ENCODE data around the gene SNRNP48. TPM values are rescaled to one million over a fixed set of nuclear protein-coding genes. Genes with fewer than 3 reads are reported as not detected.

SNRNP48 gene
- total RNA-seq, 3 donors from 2014 or later (not counting 1 experiment from before 2014, with no cell fraction given): 12.3 to 17.0 (median 14.0) TPM

DNA sequence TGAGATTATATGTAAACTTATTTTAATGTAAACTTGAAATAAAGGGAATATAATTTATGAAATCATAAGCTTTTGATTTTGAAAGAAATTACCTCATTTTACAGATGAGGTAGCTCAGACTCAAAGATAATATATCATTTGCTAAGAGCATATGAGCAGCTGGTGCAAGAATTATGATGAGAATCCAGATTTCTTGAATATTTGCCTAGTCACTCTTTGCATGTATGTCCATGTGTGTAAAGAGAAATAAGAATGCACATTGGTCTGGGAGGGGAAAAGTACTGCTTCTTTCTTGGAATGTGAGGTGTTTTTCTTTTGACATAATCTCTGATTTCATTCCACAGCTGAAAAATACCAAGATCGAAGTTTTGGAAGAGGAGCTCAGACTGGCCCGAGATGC is 11.1 kb upstream of the SNRNP48 start:
- Histone ChIP-seq H3K27ac (ENCODE audit: low read length) (no peak overlapping the region), H3K36me3 (ENCODE audit: control insufficient read depth, insufficient read depth, low read length) (no peaks in the 10 kb centered on the region), H3K4me1 (ENCODE audit: control insufficient read depth, insufficient read depth, low read length) (no peaks in the 10 kb centered on the region), H3K27me3 (ENCODE audit: control insufficient read depth, insufficient read depth, low read length) (no peaks in the 10 kb centered on the region), H3K4me3 (ENCODE audit: low read length) (no peak overlapping the region), H3K9me3 (ENCODE audit: control insufficient read depth, insufficient read depth, low read length) (no peaks in the 10 kb centered on the region)
- intact Hi-C loops (cut with micrococcal nuclease): no loop called here
- no peaks in the 10 kb centered on the region for H3K9me3 Mint-ChIP-seq
- H3K27me3 Mint-ChIP-seq (ENCODE audit: low read depth in 2 of 2): peaks cover 11 to 19% of the 10 kb centered on the region in 2 donors
- WGBS (ENCODE audit: insufficient coverage): 85% methylated on average over 2 of the region's 2 CpGs
- H3K4me1 Mint-ChIP-seq: no peaks in the 10 kb centered on the region
- DNase-seq (no peak), ATAC-seq (no peak)
- TF ChIP-seq, protein P1, sequence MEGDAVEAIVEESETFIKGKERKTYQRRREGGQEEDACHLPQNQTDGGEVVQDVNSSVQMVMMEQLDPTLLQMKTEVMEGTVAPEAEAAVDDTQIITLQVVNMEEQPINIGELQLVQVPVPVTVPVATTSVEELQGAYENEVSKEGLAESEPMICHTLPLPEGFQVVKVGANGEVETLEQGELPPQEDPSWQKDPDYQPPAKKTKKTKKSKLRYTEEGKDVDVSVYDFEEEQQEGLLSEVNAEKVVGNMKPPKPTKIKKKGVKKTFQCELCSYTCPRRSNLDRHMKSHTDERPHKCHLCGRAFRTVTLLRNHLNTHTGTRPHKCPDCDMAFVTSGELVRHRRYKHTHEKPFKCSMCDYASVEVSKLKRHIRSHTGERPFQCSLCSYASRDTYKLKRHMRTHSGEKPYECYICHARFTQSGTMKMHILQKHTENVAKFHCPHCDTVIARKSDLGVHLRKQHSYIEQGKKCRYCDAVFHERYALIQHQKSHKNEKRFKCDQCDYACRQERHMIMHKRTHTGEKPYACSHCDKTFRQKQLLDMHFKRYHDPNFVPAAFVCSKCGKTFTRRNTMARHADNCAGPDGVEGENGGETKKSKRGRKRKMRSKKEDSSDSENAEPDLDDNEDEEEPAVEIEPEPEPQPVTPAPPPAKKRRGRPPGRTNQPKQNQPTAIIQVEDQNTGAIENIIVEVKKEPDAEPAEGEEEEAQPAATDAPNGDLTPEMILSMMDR (IDR thresholded peaks at IDR 0.05): no peak
- no peak overlapping the region for H3K4me3 Mint-ChIP-seq
- no peak overlapping the region for H3K27ac Mint-ChIP-seq
- no peaks in the 10 kb centered on the region for H3K36me3 Mint-ChIP-seq

DNA sequence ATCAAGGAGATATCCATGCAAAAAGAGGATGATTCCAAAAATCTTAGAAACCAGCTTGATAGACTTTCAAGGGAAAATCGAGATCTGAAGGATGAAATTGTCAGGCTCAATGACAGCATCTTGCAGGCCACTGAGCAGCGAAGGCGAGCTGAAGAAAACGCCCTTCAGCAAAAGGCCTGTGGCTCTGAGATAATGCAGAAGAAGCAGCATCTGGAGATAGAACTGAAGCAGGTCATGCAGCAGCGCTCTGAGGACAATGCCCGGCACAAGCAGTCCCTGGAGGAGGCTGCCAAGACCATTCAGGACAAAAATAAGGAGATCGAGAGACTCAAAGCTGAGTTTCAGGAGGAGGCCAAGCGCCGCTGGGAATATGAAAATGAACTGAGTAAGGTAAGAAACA is 10.1 kb upstream of the SNRNP48 start:
- intact Hi-C loops (cut with micrococcal nuclease): no loop called here
- Histone ChIP-seq H3K4me3 (ENCODE audit: low read length) (no peak overlapping the region), H3K27me3 (ENCODE audit: control insufficient read depth, insufficient read depth, low read length) (no peaks in the 10 kb centered on the region), H3K4me1 (ENCODE audit: control insufficient read depth, insufficient read depth, low read length) (no peaks in the 10 kb centered on the region), H3K36me3 (ENCODE audit: control insufficient read depth, insufficient read depth, low read length) (no peaks in the 10 kb centered on the region), H3K27ac (ENCODE audit: low read length) (no peak overlapping the region), H3K9me3 (ENCODE audit: control insufficient read depth, insufficient read depth, low read length) (no peaks in the 10 kb centered on the region)
- Mint-ChIP-seq H3K9me3 (no peaks in the 10 kb centered on the region), H3K27ac (no peak overlapping the region), H3K4me3 (no peak overlapping the region), H3K36me3 (no peaks in the 10 kb centered on the region), H3K27me3 (ENCODE audit: low read depth in 2 of 2) (peaks cover 16 to 28% of the 10 kb centered on the region in 2 donors), H3K4me1 (no peaks in the 10 kb centered on the region)
- ATAC-seq (no peak), DNase-seq (no peak)
- TF ChIP-seq, protein P1 (IDR thresholded peaks at IDR 0.05): no peak
- 90% methylated on average over 9 of the region's 9 CpGs for WGBS (ENCODE audit: insufficient coverage)

DNA sequence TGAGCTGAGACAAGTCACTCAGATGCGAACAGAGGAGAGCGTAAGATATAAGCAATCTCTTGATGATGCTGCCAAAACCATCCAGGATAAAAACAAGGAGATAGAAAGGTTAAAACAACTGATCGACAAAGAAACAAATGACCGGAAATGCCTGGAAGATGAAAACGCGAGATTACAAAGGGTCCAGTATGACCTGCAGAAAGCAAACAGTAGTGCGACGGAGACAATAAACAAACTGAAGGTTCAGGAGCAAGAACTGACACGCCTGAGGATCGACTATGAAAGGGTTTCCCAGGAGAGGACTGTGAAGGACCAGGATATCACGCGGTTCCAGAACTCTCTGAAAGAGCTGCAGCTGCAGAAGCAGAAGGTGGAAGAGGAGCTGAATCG is 9.5 kb upstream of the SNRNP48 start:
- Histone ChIP-seq H3K9me3 (ENCODE audit: control insufficient read depth, insufficient read depth, low read length) (no peaks in the 10 kb centered on the region), H3K4me3 (ENCODE audit: low read length) (no peak overlapping the region), H3K4me1 (ENCODE audit: control insufficient read depth, insufficient read depth, low read length) (no peaks in the 10 kb centered on the region), H3K36me3 (ENCODE audit: control insufficient read depth, insufficient read depth, low read length) (no peaks in the 10 kb centered on the region), H3K27me3 (ENCODE audit: control insufficient read depth, insufficient read depth, low read length) (no peaks in the 10 kb centered on the region), H3K27ac (ENCODE audit: low read length) (no peak overlapping the region)
- TF ChIP-seq, protein P1 (IDR thresholded peaks at IDR 0.05): no peak
- DNase-seq (no peak), ATAC-seq (no peak)
- no peak overlapping the region for H3K4me3 Mint-ChIP-seq
- peaks cover 17 to 33% of the 10 kb centered on the region in 2 donors for H3K27me3 Mint-ChIP-seq (ENCODE audit: low read depth in 2 of 2)
- H3K27ac Mint-ChIP-seq: no peak overlapping the region
- intact Hi-C loops (cut with micrococcal nuclease): no loop called here
- H3K9me3 Mint-ChIP-seq: no peaks in the 10 kb centered on the region
- H3K36me3 Mint-ChIP-seq: no peaks in the 10 kb centered on the region
- H3K4me1 Mint-ChIP-seq: no peaks in the 10 kb centered on the region
- WGBS (ENCODE audit: insufficient coverage): 90% methylated on average over 13 of the region's 13 CpGs

DNA sequence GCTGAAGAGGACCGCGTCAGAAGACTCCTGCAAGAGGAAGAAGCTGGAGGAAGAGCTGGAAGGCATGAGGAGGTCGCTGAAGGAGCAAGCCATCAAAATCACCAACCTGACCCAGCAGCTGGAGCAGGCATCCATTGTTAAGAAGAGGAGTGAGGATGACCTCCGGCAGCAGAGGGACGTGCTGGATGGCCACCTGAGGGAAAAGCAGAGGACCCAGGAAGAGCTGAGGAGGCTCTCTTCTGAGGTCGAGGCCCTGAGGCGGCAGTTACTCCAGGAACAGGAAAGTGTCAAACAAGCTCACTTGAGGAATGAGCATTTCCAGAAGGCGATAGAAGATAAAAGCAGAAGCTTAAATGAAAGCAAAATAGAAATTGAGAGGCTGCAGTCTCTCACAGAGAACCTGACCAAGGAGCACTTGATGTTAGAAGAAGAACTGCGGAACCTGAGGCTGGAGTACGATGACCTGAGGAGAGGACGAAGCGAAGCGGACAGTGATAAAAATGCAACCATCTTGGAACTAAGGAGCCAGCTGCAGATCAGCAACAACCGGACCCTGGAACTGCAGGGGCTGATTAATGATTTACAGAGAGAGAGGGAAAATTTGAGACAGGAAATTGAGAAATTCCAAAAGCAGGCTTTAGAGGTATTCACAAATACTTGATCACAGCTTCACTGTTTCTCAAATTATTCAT is 8.9 kb upstream of the SNRNP48 start:
- Histone ChIP-seq H3K4me1 (ENCODE audit: control insufficient read depth, insufficient read depth, low read length) (no peaks in the 10 kb centered on the region), H3K9me3 (ENCODE audit: control insufficient read depth, insufficient read depth, low read length) (no peaks in the 10 kb centered on the region), H3K27ac (ENCODE audit: low read length) (no peak overlapping the region), H3K27me3 (ENCODE audit: control insufficient read depth, insufficient read depth, low read length) (no peaks in the 10 kb centered on the region), H3K36me3 (ENCODE audit: control insufficient read depth, insufficient read depth, low read length) (no peaks in the 10 kb centered on the region), H3K4me3 (ENCODE audit: low read length) (no peak overlapping the region)
- H3K36me3 Mint-ChIP-seq: no peaks in the 10 kb centered on the region
- no peaks in the 10 kb centered on the region for H3K9me3 Mint-ChIP-seq
- intact Hi-C loops (cut with micrococcal nuclease): no loop called here
- no peak overlapping the region for H3K4me3 Mint-ChIP-seq
- peaks cover 17 to 33% of the 10 kb centered on the region in 2 donors for H3K27me3 Mint-ChIP-seq (ENCODE audit: low read depth in 2 of 2)
- 80% methylated on average over 14 of the region's 14 CpGs for WGBS (ENCODE audit: insufficient coverage)
- TF ChIP-seq, protein P1 (IDR thresholded peaks at IDR 0.05): no peak
- H3K4me1 Mint-ChIP-seq: no peaks in the 10 kb centered on the region
- ATAC-seq: no peak
- no peak for DNase-seq
- no peak overlapping the region for H3K27ac Mint-ChIP-seq
